Frontal cortex (tissue), 4 donors: ENCODE measurements around the gene GSX1. TPM values are rescaled to one million over a fixed set of nuclear protein-coding genes. Genes with fewer than 3 reads are reported as not detected.
"Not testable (repeated sequence)": the region's sequence is repeated elsewhere in the genome, so short reads cannot be mapped to it uniquely, and the experiment has no call there.

ENCODE experiments used
- DNase-seq, 2 donors: peaks; one replicate each; pipeline ENCODE4 v3.0.0; 2012; ENCODE audit warnings: low spot score in 2 of 2
- FAIRE-seq: peaks from 2 replicates; lab custom pipeline; 2012; peaks lifted over from hg19 to GRCh38; lab: Jason Lieb, UNC
- total RNA-seq: library from RNA; depleted of rRNA; stranded (reverse); fragments of >200 nt; gene quantifications from one replicate; pipeline ENCODE4 v1.2.3, GENCODE V29; 2014
- donor health status: control.
- donor health status: control.
- donor health status: control.

The GSX1 gene
- 0.41 TPM for total RNA-seq

- DNase-seq (peak; percentile 70 to 76), FAIRE-seq (no peak)
Observed at GRCh38 chr13:27792393-27793218, at the start of gene GSX1. Gene GSX1, plus strand, starts transcription at chr13:27792483. Its CDS starts 208 bp downstream, at chr13:27792691.

- FAIRE-seq (no peak), DNase-seq (peak in 1 of 2 donors; percentile 17)
Observed at GRCh38 chr13:27744801-27745200, 47.5 kb upstream of the GSX1 start.

DNA sequence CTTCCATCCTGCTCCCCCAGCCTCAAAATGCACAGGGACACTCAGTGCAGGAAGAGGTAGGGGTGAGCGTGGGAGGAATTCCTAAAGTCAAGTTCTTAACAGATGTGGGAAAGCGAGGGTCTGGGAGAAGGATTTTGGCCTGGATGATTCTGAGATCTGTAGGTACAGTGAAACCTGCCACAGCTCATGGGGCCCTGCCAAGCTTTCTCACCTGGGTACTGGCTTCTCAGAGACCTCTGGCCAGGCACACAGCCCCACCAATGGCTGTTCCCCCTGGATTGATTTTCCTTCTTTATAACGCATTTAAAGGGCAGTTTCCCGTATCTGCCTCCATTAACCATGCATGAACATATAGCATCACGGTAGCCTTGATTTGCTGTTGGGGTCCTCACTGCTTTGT, 47.0 kb upstream of the GSX1 start:
- DNase-seq: no peak
- FAIRE-seq: no peak

GRCh38 chr13:27748143-27748542, 44.1 kb upstream of the GSX1 start:
- not testable (repeated sequence) for DNase-seq, FAIRE-seq

- no peak for DNase-seq
- no peak for FAIRE-seq
Observed at GRCh38 chr13:27751953-27752532, 40.2 kb upstream of the GSX1 start.

DNA sequence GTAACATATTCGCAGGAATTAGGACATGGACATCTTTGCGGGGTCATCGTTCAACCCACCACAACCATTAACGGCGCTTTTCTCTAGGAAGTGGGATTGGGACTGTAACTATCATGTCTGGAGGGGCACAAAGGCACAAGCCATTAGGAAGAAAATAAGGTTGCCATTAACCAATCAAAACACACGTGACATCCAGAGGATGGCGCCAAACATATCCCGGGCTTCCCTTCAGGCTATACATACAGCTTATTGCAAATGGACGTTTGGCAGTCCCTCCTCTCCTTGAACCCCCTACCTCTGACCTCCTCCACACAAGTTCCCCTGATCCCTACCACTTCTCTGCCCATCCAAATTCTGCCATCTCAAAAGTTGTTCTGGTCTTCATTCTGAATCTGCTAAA, 26.6 kb upstream of the GSX1 start:
- no peak for FAIRE-seq
- DNase-seq: no peak

GRCh38 chr13:27770809-27771208, 21.5 kb upstream of the GSX1 start:
- DNase-seq (no peak), FAIRE-seq (no peak)

GRCh38 chr13:27772651-27773425, 19.4 kb upstream of the GSX1 start:
- no peak for DNase-seq
- no peak for FAIRE-seq

- FAIRE-seq: no peak
- DNase-seq: no peak
Observed at GRCh38 chr13:27774169-27774568, 18.1 kb upstream of the GSX1 start.

DNA sequence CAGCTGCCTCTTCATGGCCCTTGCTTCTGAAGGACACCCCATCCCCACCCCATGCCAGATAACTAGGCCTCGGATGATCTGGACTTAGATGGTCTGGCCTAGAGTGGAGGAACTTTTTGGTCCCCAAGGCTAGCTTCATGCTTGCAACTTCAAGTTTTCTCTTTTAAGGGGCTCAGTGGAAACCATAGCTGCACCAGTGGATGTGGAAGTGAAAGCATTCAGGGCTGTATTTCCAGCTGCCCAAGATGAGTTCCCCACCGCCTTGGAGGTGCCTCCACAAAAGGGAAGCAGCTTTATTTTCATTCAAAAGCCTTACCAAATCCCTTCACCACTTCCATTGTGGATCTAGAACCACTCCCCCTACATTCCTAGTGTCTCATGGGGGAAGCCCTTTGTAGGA, 17.6 kb upstream of the GSX1 start:
- FAIRE-seq (no peak), DNase-seq (no peak)

GRCh38 chr13:27775943-27776342, 16.3 kb upstream of the GSX1 start:
- DNase-seq: no peak

GRCh38 chr13:27782151-27782550, 10.1 kb upstream of the GSX1 start:
- DNase-seq (no peak), FAIRE-seq (no peak)

More at GRCh38 chr13:27775943-27776342, 16.3 kb upstream of the GSX1 start:
- no peak for FAIRE-seq

- DNase-seq: peak in 1 of 2 donors; percentile 49
- FAIRE-seq: no peak
Observed at GRCh38 chr13:27783111-27783510, 9.2 kb upstream of the GSX1 start.

DNA sequence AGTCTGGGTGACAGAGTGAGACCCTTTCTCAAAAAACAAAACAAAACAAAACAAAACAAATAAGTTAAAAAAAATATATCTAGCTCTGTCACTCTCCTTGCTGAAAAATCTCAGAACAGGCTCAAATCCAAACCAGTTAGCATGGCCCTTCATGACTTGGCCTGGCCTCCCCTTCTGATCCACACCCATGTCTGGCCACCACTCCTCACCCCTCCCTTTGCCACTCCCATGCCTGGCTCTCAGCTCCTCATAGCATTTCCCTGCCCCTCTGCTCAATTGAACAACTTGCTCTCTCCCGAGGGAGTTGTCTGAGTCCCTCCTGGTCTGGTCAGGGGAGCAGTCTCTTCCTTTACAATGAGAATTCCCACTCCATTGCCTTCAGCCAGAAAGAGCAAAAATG, 4.0 kb upstream of the GSX1 start:
- no peak for FAIRE-seq
- no peak for DNase-seq

GRCh38 chr13:27789153-27789494, 3.2 kb upstream of the GSX1 start:
- DNase-seq (no peak), FAIRE-seq (no peak)

DNA sequence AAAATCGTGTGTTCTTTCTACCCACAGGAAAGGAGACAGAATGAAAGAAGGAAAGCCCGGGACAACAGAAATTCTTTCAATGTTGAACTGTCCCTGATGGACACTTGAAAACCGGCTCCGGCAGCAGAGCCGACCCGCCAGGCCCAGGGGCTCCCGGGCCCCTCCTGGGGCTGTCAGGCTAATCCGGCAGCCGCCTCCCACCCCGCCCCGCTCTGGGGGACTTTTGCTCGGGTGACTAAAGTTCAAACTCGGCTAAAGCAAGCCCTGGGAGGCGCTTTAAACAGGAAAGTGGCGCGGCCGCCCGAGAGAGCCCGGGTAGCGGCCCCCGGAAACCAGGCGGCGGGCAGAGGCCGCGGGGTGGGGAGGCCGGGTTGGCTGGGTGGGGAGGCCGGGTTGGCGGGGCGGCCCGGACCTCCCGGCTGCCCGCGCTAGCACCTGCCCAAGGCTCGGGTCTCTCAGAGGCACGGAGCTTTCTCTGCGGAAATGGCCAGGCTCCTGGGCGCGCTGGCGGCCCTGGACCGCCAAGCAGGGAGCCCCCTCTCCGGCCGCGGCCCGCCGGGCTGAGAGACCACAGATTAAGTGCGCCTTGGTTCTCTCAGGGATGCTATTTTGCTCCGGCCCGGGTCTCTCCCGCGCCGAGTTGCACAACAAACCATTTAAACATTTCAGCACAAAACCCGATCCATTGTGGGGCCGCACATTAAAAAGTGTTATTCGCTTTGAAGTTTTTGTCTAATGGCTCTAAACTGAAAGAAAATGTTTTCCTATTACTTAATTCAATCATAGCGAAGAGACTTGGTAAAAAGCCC, 2.6 kb upstream of the GSX1 start:
- FAIRE-seq (no peak), DNase-seq (no peak)

- no peak for FAIRE-seq
- DNase-seq: no peak
Observed at GRCh38 chr13:27790523-27790922, 1.8 kb upstream of the GSX1 start.

DNA sequence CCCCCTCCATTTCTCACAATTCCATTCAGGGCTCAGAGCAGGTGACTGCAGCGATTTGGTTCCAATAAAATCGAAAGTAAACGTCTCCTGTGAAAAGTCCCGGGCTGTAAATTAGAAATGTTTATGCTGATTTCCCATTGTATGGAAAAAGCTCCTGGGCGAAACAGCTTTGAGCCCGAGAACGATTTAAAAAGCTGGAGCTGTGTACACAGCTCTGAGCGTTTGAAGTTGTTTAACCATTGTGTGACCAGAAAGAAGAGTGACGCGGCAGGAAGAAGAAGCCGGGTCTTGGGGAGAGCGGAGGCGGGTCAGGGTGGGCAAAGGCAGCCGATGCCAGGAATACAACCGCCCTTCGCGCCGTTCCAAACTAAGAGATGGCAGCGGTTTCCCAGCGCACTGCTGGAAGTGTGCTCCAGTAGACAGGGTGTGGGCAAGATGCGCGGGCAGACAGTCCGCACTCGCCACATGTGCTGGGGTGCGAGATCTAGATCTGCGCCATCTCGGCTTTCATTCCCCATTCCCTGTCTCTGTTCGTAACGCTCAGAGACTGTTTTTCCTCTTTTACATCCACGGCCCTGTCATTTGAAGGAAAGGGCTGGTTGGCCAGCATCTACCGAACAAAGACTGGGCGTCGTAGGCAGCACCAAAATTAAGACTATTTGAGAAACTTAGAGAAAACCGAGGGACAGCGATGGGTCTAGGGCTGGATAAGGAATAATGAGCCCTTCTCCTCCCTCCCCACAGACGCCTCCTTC, 960 bp upstream of the GSX1 start:
- DNase-seq (peak in 1 of 2 donors; percentile 26), FAIRE-seq (no peak)

- DNase-seq (no peak), FAIRE-seq (no peak)
Observed at GRCh38 chr13:27791901-27792392, 336 bp upstream of the GSX1 start.
